GM18520 (cell line): ENCODE measurements around the gene DVL2.

Experiments used
- ATAC-seq: cut with Tn5 transposase; IDR thresholded peaks from one replicate; pipeline ENCODE4 v1.9.1; 2021; ENCODE audit not compliant: unreplicated experiment

Gene DVL2

DNA sequence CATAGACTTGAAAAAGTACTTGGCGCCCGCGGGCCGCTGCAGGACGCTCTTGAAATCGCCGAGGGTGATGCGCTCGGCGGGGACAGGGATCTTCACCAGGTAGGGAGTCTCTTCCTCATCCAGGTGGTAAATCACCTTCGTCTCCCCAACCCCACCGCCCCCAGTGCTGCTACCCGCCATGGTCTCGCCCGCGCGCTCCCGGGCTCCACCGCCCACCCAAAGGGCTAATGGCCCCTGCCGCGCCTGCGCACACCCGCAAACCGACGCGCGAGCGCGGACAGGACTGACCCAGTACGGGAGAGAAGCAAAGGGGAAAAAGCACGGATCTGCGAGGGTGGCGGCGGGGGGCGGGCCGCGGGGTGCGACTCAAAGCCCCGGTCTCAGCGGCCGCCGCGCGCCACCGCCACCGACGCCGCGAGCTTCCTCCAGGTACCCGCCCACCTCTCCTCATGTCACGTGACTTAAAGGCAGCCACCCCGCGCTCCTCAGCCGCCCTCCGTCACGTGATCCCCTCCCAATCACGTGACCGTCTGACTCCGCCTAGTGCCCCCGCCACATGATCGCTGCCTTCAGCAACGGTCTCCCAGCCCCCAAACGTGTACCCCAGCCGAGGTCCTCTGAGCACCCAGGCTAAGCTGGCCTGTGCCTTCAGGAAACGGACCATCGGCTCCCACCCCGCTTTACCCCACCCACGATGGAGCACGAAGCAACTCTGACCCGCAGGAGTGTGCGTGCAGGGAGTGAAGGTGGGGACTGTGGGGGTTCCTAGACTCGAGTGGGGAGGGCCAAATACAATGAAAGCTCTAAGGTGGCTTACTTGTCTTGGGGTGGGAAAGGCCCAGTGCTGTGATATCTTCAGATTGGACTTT lies at the start of gene DVL2:
DVL2 (minus strand) TSS at position 435 of the 869 bp plus-strand sequence; CDS start at position 180, 255 bp downstream.
- peak; percentile 50 for ATAC-seq

DNA sequence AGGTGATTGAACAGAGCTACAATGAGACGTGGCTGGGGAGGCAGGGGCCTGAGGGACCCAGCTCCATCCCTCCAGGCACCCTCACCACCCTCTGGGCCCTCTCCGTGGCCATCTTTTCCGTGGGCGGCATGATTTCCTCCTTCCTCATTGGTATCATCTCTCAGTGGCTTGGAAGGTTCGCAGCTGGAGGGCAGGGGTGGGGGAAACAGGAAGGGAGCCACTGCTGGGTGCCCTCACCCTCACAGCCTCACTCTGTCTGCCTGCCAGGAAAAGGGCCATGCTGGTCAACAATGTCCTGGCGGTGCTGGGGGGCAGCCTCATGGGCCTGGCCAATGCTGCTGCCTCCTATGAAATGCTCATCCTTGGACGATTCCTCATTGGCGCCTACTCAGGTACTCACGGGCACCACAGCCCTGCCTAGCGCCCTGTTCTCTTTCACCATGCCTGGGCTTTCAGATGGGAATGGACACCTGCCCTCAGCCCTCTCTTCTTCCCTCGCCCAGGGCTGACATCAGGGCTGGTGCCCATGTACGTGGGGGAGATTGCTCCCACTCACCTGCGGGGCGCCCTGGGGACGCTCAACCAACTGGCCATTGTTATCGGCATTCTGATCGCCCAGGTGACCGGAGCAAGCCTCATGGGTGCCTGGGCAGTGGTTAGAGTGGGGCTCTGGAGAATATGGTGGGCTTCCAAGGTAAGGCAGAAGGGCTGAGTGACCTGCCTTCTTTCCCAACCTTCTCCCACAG lies 49.3 kb upstream of the DVL2 start:
- ATAC-seq: no peak

- no peak for ATAC-seq
Observed at GRCh38 chr17:7282752-7283321, 48.5 kb upstream of the DVL2 start.

GRCh38 chr17:7281953-7282751 lies 47.8 kb upstream of the DVL2 start:
- no peak for ATAC-seq

GRCh38 chr17:7281074-7281952 lies 47.0 kb upstream of the DVL2 start, which contains the start of gene SLC2A4:
SLC2A4 (plus strand) TSS chr17:7281718; CDS start chr17:7281935, 217 bp downstream.
- no peak for ATAC-seq

- ATAC-seq: peak; percentile 50
Observed at GRCh38 chr17:7280519-7281073, 46.3 kb upstream of the DVL2 start.

GRCh38 chr17:7279448-7279847 lies 45.1 kb upstream of the DVL2 start:
- no peak for ATAC-seq

GRCh38 chr17:7266784-7267183 lies 32.5 kb upstream of the DVL2 start:
- ATAC-seq: no peak

DNA sequence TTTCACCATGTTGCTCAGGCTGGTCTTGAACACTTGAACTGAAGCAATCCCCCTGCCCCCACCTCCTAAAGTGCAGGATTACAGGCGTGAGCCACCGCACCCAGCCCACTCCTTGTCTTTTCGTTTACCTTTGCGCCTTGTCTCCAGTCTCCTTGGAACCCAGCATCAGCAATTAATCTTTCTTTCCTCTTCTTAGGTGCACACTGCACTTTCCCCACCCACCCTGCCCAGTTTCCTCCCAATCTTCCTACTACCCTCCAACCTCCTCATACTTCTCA lies 29.4 kb upstream of the DVL2 start:
- ATAC-seq: no peak

DNA sequence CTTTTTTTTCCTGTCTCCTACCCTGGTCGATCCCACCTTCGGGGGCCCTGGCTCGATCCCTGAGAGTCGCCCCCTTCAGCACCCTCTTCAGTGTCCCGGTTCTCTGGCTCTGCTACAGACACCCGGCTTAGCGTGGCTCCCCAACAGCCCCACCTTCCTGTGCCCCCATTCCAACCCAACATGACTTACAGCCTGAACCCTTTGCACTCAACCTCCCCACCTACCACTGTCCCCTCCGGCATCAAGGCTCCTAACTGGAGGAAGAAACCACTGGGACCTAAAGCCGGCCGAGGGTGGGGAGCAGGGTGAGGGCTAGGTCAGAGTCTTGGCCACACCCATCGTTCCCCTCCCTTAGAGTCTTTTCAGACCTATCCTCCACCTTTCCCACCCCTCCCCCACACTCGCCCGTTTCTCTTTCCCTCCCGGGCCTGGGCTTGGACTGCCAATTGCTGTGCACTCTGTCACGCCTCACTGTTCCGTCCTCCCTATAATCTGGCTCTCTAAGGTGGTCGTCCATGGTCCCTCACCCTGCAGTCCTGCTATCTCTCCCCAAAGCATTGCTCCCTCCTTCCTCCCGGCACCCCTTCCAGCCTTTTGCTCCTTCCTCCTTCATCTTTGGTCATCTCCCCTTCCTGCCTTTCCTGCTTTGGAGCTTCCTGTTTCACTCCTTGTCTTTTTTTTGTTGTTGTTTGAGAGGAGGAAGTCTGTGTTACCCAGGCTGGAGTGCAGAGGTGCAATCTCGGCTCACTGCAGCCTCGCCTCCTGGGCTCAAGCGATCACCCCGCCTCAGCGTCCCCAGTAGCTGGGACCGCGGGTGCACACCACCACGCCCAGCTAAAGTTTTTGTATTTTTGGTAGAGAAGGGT lies 28.9 kb upstream of the DVL2 start:
- no peak for ATAC-seq

DNA sequence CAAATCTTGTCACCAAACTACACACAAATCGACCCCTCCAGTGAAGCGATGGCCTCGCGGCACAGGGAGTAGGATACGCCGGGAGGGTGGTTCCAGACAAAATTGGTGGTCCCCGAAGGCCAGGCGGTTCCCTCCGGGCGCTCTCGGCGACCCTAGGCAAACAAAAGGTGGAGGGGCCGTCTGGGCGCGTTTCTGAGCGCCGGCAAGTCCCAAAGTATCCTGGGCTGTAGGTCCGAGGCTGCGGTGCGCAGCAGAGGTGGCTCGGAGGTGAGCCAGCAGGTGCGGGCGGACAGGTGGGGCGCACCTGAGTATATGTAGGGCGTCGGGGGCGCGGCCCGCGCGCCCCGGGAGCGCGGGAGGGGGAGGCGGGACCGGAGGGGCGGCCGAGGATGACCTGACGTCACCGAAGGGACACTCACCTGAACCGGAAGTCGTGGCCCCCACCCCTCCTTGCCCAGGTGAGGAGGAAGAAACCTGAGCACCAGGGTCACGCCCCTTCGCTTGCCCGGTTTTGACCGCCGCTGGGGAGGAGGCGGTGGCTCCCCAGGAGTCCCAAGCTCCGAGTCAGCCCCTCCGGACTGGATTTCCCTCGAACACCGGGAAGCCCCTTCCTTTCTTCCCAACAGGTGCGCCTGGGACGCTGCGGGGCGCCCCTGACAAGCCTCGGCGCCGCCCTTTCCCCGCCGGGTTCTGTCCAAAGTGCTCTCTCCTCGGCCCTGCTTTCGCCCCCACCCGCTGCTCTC lies 28.0 kb upstream of the DVL2 start, which contains the start of gene CLDN7:
CLDN7 (minus strand) TSS at position 287 of the 743 bp plus-strand sequence. CDS start 435 bp downstream, outside the sequence.
- no peak for ATAC-seq

GRCh38 chr17:7261379-7262191 lies 27.3 kb upstream of the DVL2 start:
- ATAC-seq: no peak

GRCh38 chr17:7260651-7261378 lies 26.5 kb upstream of the DVL2 start:
- ATAC-seq: no peak

DNA sequence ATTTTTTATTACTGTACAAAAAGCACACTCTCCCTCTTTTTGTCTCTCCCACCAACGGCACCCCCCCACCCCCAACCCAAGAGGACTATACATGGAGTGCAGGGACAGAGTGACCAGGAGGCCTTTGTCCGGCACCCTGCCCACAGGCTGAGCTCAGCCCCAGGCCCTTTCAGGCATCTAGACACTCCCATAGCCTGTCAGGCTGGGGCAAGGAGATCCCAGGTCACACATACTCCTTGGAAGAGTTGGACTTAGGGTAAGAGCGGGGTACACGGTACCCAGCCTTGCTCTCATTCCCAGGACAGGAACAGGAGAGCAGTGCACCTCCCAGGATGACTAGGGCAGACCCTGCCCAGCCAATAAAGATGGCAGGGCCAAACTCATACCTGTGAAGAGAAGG lies 25.8 kb upstream of the DVL2 start:
- no peak for ATAC-seq

GRCh38 chr17:7259555-7259889 lies 25.2 kb upstream of the DVL2 start:
- ATAC-seq: no peak

GRCh38 chr17:7258731-7259554 lies 24.6 kb upstream of the DVL2 start:
- no peak for ATAC-seq
